Astrocyte of the spinal cord (primary cell): ENCODE measurements around the gene SLC10A7.

Experiments used
- DNase-seq: peaks from one replicate; pipeline ENCODE4 v3.0.0; 2011; ENCODE audit warnings: low read depth, low spot score
- H3K4me3 ChIP-seq: 2 replicates; pipeline ENCODE4 v1.5.1; 2011; ENCODE audit warnings: low read depth, mild to moderate bottlenecking, low read length, moderate library complexity
- in situ Hi-C: cut with HindIII; loops from 2 replicates; pipeline ENCODE4 v1.10.0; 2017; ENCODE audit warnings: low sequenced_read_pairs
- TF ChIP-seq, protein P1 (sequence below): IDR thresholded peaks from 2 replicates; pipeline ENCODE4 v1.5.1; 2012; ENCODE audit warnings: low read depth, mild to moderate bottlenecking, low read length, inconsistent platforms

The SLC10A7 gene

DNA sequence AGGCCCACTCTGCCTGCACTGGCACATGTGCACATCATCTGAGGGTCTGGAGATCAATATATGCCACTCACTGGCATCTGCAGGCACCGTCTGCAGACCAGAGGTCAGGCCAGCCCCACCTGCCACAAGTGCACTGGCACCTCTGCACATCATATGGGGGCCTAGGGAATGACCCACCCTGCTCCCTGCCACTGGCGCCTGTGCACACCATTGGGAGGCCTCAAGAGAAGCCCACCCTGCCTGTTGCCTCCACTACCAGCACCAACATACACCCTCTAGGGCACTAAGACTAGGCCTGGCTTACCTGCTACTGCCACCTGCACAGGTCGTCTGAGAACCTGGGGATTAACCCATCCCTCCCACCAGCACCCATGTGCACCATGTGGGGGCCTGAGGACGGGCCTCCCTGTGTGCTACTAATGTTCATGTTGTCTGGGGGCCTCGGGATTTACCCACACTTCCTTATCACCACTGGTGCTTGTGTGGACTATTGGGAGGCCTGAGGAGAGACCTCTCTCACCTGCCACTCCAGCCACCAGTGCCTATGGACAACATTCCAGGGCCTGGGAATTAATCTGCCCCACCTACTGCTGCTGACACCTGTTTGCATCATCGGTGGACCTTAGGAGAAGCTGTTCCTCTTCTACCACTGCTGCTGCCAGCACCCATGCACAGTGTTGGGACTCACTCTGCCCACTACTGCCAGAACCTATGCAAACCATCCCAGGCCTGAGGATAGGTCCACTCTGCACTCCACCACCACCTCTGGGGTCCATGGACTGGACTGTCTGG lies 193.7 kb downstream of the SLC10A7 start:
- in situ Hi-C loops: no loop called here
- TF ChIP-seq, protein P1, sequence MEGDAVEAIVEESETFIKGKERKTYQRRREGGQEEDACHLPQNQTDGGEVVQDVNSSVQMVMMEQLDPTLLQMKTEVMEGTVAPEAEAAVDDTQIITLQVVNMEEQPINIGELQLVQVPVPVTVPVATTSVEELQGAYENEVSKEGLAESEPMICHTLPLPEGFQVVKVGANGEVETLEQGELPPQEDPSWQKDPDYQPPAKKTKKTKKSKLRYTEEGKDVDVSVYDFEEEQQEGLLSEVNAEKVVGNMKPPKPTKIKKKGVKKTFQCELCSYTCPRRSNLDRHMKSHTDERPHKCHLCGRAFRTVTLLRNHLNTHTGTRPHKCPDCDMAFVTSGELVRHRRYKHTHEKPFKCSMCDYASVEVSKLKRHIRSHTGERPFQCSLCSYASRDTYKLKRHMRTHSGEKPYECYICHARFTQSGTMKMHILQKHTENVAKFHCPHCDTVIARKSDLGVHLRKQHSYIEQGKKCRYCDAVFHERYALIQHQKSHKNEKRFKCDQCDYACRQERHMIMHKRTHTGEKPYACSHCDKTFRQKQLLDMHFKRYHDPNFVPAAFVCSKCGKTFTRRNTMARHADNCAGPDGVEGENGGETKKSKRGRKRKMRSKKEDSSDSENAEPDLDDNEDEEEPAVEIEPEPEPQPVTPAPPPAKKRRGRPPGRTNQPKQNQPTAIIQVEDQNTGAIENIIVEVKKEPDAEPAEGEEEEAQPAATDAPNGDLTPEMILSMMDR: no peak
- no peak overlapping the region for H3K4me3 ChIP-seq
- no peak for DNase-seq

DNA sequence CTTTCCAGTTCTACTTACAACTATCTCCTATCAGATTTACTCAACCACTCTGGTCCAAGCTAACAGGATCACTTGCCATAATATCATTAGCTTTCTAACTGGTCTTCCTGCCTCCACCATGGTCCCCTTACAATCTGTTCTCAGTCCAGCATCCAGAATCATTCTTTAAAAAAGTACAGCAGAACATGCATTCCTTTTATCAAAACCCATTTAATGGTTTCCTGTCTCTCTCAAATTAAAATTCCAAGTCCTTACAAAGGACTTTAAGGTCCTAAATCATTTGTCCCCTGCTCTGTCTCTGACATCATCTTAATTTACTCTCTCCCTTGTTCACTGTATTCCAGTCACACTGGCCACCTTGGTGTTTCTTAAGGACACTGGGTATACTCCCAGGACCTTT lies 202.8 kb downstream of the SLC10A7 start:
- in situ Hi-C loops: no loop called here
- TF ChIP-seq, protein P1: no peak
- no peak for DNase-seq

DNA sequence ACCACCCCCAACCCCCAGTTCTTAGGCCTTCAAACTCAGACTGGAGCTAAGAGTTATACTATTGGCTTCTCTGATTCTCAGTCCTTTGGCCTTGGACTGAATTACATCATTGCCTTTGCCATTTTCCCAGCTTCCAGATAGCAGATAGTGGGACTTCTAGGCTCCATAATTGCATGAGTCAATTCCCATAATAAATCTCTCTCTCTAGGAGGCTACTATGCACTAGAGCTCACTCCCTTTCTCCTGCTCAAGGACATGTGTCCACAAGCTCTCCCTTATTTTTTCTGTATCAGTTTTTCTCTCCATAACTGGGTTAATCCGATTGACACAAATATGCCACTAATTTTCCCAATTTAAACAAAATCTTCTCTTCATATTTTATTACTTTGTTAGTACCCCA lies 204.0 kb downstream of the SLC10A7 start:
- no peak overlapping the region for H3K4me3 ChIP-seq
- TF ChIP-seq, protein P1: no peak
- in situ Hi-C loops: no loop called here
- no peak for DNase-seq

More for the DNA sequence above, 202.8 kb downstream of the SLC10A7 start:
- H3K4me3 ChIP-seq: no peak overlapping the region

DNA sequence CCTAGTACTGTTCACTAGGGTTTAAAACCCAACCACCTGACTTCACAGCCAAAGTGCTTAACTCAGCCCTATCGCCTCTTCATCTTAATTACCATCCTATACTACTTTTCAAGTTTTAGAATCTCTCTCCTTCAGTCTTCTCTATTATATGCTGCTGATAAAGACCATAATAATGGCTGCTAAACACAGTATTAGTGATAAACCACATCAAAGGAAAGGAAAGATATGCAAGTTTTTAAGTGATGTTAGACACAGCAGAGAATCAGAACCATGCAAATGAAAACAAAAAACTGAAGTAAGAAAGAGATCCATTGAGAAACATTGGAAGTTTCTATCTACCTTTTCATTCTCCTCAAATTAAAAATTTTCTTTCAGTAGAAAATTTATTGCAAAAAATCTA lies 206.6 kb downstream of the SLC10A7 start:
- DNase-seq: no peak
- in situ Hi-C loops: no loop called here
- TF ChIP-seq, protein P1: no peak
- H3K4me3 ChIP-seq: no peak overlapping the region

DNA sequence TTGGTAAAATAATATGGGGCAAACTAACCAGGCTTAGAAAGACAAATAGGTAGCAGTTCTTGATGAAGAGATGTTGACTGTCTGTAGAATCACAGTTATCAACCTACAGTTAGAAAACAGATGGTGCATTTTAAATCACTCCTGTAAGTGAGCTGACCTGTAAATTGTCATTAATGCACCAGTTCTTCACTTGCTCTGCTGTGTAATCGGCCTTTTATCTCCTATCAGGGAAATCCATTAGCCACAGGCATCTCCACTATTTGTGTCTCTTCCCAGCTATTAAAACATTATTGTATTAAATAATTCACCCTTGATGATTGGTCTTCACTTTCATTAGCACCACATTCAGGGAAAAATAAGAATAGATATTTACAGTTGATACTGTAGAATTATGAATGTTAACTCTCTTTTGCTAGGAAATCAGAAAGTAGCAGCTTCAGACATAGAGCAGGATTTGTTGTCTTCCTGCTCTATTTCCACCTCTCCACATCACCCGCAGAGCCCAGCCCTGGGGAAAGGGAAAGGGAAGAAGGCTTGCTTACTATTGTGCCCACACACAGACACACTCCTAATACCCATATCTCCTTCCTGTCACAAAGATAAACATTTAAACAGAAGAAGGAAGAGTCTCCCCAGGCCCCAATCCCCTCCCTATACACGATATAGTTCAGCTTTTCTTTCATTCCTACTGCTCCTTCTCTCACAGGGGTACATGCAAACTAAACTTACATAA lies 210.3 kb downstream of the SLC10A7 start:
- in situ Hi-C loops: no loop called here
- no peak overlapping the region for H3K4me3 ChIP-seq
- TF ChIP-seq, protein P1: no peak
- DNase-seq: no peak

DNA sequence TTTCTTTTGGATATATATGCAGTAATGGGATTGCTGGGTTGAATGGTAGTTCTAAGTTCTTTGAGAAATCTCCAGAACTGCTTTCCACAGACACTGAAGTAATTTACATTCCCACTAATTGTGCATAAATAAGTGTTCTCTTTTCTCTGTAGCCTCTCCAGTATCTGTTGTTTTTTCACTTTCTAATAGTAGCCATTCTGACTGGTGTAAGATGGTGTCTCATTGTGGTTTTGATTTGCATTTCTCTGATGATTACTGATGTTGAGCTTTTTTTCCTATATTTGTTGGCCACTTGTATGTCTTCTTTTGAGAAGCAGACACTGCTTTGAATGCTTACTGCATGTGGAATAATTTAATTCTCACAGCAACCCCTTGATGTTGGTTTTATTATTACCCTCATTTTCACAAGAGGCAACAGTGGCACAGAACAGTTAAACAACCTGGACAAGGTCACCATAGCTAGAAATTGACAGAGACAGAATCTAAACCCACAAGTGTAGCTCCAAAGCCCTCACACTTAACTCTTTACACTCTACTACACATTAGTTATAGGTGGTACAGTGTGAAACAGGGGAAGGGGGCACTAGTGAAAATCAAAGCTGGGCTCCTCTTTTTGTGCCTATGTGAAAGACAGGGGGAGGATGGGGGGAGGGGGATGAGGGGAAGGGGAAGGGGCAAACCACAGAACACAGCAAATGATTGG lies 211.3 kb downstream of the SLC10A7 start:
- no peak for DNase-seq
- in situ Hi-C loops: no loop called here

More for the DNA sequence above, 211.3 kb downstream of the SLC10A7 start:
- H3K4me3 ChIP-seq: no peak overlapping the region
- TF ChIP-seq, protein P1: no peak
